T-cell (primary cell): ENCODE measurements around the gene MAST3. TPM values are rescaled to one million over a fixed set of nuclear protein-coding genes. Genes with fewer than 3 reads are reported as not detected.

Experiments
- ATAC-seq, 4 experiments: fragments of 200-7000 bp in 3 of 4; fragments of 150-1000 bp in 1 of 4; cut with Tn5 transposase; replicated peaks in 1 of 4; 1 replicate in 3 of 4; 2 replicates in 1 of 4; pipeline ENCODE4 v1.10.0; 2021; ENCODE audit warnings: moderate library complexity in 3 of 4, mild to moderate bottlenecking in 2 of 4, moderate number of reproducible peaks in 1 of 4
- CTCF ChIA-PET, 2 donors: fragments of 300-600 bp; sonication (Branson Sonifier 250); formaldehyde crosslinking; loops; one replicate each; lab custom pipeline; 2022; ENCODE audit warnings: antibody characterized with exemption in 2 of 2; lab: Charles Lee
- POLR2A ChIA-PET, 2 donors: fragments of 300-600 bp; sonication (Branson Sonifier 250); formaldehyde crosslinking; loops; one replicate each; lab custom pipeline; 2022; ENCODE audit warnings: antibody characterized with exemption in 2 of 2; lab: Charles Lee
- DNase-seq, 35 experiments: peaks; one replicate each; pipeline versions ENCODE4 v3.0.0 to v3.0.0-alpha.2; 2013 to 2023
- H3K27ac ChIP-seq: one replicate; pipeline ENCODE4 v1.5.1; 2013; ENCODE audit warnings: low read length
- H3K27me3 ChIP-seq, 2 experiments: replicated peaks in 1 of 2; 1 replicate in 1 of 2; 2 replicates in 1 of 2; pipeline versions ENCODE4 v1.6.1 to v1.7.0; 2013; ENCODE audit warnings: low read length in 1 of 2, mixed read lengths in 1 of 2; ENCODE audit not compliant: control insufficient read depth in 2 of 2, insufficient read depth in 2 of 2; ENCODE audit errors: extremely low read depth in 1 of 2
- H3K36me3 ChIP-seq, 2 donors: 1 replicate in 1 of 2; 2 replicates in 1 of 2; pipeline versions ENCODE4 v1.6.1 to v1.7.0; 2013; ENCODE audit warnings: low read length in 1 of 2; ENCODE audit not compliant: control insufficient read depth in 2 of 2, insufficient read depth in 1 of 2; ENCODE audit errors: extremely low read depth in 1 of 2
- H3K4me1 ChIP-seq, 2 experiments: 1 replicate in 1 of 2; 2 replicates in 1 of 2; pipeline versions ENCODE4 v1.6.1 to v1.7.0; 2013; ENCODE audit warnings: low read length in 2 of 2, mixed read lengths in 1 of 2; ENCODE audit not compliant: insufficient read depth in 2 of 2, control insufficient read depth in 1 of 2; ENCODE audit errors: extremely low read depth in 1 of 2
- H3K4me3 ChIP-seq, 2 donors: 1 replicate in 1 of 2; 2 replicates in 1 of 2; pipeline versions ENCODE4 v1.5.1 to v1.7.0; 2013; ENCODE audit warnings: mild to moderate bottlenecking in 2 of 2, low read length in 1 of 2, moderate library complexity in 1 of 2; ENCODE audit not compliant: control insufficient read depth in 1 of 2; ENCODE audit errors: extremely low read depth in 1 of 2
- H3K9me3 ChIP-seq: 2 replicates; pipeline ENCODE4 v1.7.0; 2013
- H3K27ac Mint-ChIP-seq, 2 donors: one replicate each; pipeline ENCODE4 v1.8.0; 2020 to 2021; ENCODE audit warnings: mild to moderate bottlenecking in 2 of 2, mixed read lengths in 2 of 2
- H3K27me3 Mint-ChIP-seq, 2 donors: one replicate each; pipeline ENCODE4 v1.8.0; 2021 to 2022; ENCODE audit warnings: mixed read lengths in 2 of 2
- H3K36me3 Mint-ChIP-seq: one replicate; pipeline ENCODE4 v1.8.0; 2021; ENCODE audit warnings: mixed read lengths
- H3K4me1 Mint-ChIP-seq, 3 donors: one replicate each; pipeline ENCODE4 v1.8.0; 2020 to 2022; ENCODE audit warnings: mixed read lengths in 3 of 3, mild to moderate bottlenecking in 1 of 3
- H3K4me3 Mint-ChIP-seq, 3 donors: one replicate each; pipeline ENCODE4 v1.8.0; 2020 to 2022; ENCODE audit warnings: mild to moderate bottlenecking in 3 of 3, mixed read lengths in 3 of 3, moderate library complexity in 3 of 3
- H3K9me3 Mint-ChIP-seq, 3 donors: one replicate each; pipeline ENCODE4 v1.8.0; 2020 to 2022; ENCODE audit warnings: mixed read lengths in 3 of 3
- WGBS: methylation state at CpG from one replicate; pipeline ENCODE4 v1.1.5; 2013; ENCODE audit warnings: missing lambda C conversion rate; ENCODE audit not compliant: insufficient coverage; 5-methylcytosine and 5-hydroxymethylcytosine counted together
- total RNA-seq, 35 experiments: library from RNA in 6 of 35; stranded (reverse) in 6 of 35; fragments of 120-200 nt in 1 of 35; gene quantifications; one replicate each; pipeline versions ENCODE4 v1.2.1 to v1.2.4 and lab custom pipeline; 2013 to 2026

Gene MAST3
- total RNA-seq, 5 donors from 2014 or later (not counting 1 experiment from before 2014, with no cell fraction given), result 42.0 to 60.2 (median 53.2) TPM

DNA sequence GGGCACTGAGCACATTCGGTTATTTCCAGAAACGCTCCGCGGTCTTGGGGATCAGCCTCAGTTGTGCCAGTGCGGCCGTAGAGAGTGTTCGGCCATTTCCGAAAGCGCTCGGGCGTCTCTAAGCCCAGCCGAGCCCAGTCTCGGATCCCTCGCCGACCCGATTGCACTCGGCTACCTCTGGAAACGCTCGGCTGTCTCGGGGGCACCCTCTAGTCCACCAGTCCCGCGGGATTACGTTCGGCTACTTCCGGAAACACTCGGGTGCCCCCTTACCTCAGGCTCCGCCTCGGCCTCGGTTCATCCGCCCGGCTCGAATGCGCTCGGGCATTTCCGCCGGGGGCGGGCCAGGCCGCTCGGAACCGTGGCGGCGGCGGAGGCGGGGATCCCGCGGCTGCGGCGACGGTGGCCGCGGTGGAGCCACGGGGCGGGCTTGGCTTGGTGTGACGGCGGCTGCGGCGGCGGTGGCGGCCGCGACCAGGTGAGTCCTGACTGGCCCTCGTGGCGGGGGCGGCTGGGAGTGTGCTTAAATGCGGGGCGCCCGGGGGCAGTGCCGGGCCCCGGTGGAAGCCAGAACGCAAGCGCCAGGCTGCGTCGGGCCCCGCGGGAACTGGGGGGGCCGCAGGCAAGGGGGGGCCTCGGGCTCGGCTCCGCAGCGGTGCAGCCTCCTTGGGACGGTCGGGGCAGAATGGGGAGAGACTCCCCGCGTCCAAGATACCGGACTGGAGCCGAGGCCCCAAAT, 55.4 kb downstream of the MAST3 start, which contains the start of gene PIK3R2:
Gene PIK3R2, plus strand, starts transcription at position 347 of the 739 bp plus-strand sequence. CDS start 2,717 bp downstream, outside the sequence.
- WGBS, result under 1% methylated on average over 85 of the region's 86 CpGs
- POLR2A ChIA-PET, result no interaction called here
- Histone ChIP-seq H3K9me3 (no peaks in the 10 kb centered on the region), H3K27me3 (no peaks in the 10 kb centered on the region), H3K36me3 (peaks cover 11 to 15% of the 10 kb centered on the region in 2 donors), H3K4me1 (peaks cover 5 to 57% of the 10 kb centered on the region in 2 experiments), H3K4me3 (peak within 1 kb of the TSS; percentile 78 to 86), H3K27ac (peak within 1 kb of the TSS; percentile 87)
- peaks cover 27 to 32% (median 27%) of the 10 kb centered on the region in 3 donors for H3K4me1 Mint-ChIP-seq
- peak within 1 kb of the TSS; percentile 86 to 95 (median 91) for H3K4me3 Mint-ChIP-seq
- CTCF ChIA-PET, result interaction anchor here in 1 of 2 donors (0.5 to 1.8 kb wide), 7 partner anchors 8 to 1906 kb away, joined by 3 to 8 read pairs (median 3); partner anchors contain the start of genes ARRDC2, MPV17L2 and RAB3A
- DNase-seq, result peak; percentile 99 to 100 (median 100)
- H3K27ac Mint-ChIP-seq, result peak within 1 kb of the TSS; percentile 98
- ATAC-seq, result peak; percentile 86 to 89 (median 88)
- no peaks in the 10 kb centered on the region for H3K36me3 Mint-ChIP-seq
- no peaks in the 10 kb centered on the region for H3K27me3 Mint-ChIP-seq
- H3K9me3 Mint-ChIP-seq, result no peaks in the 10 kb centered on the region

DNA sequence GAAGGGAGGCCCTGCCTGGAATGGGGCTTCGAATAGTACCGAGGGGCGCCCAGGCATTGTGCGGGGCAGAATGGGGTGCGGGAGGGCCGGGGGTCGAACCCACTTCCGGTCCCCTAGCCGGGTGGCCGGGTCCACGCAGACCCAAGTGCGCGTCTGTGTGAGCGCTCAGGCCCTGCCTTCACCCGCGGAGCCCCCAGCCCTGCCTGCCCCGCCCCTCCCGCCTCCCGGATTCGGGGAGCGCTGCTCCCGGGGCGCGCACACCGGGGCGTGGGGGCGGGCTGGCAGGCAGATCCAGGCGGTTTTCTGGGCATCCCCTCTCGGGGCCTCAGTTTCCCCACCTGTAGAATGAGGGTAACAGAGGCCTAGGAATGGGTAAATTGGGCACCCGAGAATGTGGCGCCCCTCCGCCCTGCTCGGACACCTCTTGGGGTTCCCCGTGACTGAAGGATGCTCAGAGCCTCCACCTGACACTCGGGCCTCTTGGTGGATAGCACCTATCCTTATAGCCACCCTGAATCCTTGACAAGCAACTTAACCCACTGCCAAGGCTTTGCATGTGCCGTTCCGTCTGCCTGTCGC, 56.1 kb downstream of the MAST3 start:
- H3K4me1 Mint-ChIP-seq, result peaks cover 27 to 29% (median 27%) of the 10 kb centered on the region in 3 donors
- Histone ChIP-seq H3K27me3 (no peaks in the 10 kb centered on the region), H3K4me3 (peak overlapping the region; percentile 63 to 86), H3K27ac (peak overlapping the region; percentile 55), H3K4me1 (peaks cover 5 to 51% of the 10 kb centered on the region in 2 experiments), H3K36me3 (peaks cover 11% of the 10 kb centered on the region in 2 donors), H3K9me3 (no peaks in the 10 kb centered on the region)
- no peaks in the 10 kb centered on the region for H3K27me3 Mint-ChIP-seq
- peak in 5 of 35 experiments; percentile 16 to 35 (median 25) for DNase-seq
- 6% methylated on average over 32 of the region's 38 CpGs for WGBS
- H3K4me3 Mint-ChIP-seq, result peak overlapping the region; percentile 86 to 95 (median 91)
- peak overlapping the region; percentile 85 to 87 for H3K27ac Mint-ChIP-seq
- H3K9me3 Mint-ChIP-seq, result no peaks in the 10 kb centered on the region
- ChIA-PET CTCF (interaction anchor here in 1 of 2 donors (0.6 kb wide), 1 partner anchor 55 kb away, joined by 4 read pairs; no protein-coding TSS in a partner anchor), POLR2A (interaction anchor here in 1 of 2 donors (0.9 kb wide), 1 partner anchor 38 kb away, joined by 3 read pairs; no protein-coding TSS in a partner anchor)
- H3K36me3 Mint-ChIP-seq, result no peaks in the 10 kb centered on the region
- no peak for ATAC-seq

DNA sequence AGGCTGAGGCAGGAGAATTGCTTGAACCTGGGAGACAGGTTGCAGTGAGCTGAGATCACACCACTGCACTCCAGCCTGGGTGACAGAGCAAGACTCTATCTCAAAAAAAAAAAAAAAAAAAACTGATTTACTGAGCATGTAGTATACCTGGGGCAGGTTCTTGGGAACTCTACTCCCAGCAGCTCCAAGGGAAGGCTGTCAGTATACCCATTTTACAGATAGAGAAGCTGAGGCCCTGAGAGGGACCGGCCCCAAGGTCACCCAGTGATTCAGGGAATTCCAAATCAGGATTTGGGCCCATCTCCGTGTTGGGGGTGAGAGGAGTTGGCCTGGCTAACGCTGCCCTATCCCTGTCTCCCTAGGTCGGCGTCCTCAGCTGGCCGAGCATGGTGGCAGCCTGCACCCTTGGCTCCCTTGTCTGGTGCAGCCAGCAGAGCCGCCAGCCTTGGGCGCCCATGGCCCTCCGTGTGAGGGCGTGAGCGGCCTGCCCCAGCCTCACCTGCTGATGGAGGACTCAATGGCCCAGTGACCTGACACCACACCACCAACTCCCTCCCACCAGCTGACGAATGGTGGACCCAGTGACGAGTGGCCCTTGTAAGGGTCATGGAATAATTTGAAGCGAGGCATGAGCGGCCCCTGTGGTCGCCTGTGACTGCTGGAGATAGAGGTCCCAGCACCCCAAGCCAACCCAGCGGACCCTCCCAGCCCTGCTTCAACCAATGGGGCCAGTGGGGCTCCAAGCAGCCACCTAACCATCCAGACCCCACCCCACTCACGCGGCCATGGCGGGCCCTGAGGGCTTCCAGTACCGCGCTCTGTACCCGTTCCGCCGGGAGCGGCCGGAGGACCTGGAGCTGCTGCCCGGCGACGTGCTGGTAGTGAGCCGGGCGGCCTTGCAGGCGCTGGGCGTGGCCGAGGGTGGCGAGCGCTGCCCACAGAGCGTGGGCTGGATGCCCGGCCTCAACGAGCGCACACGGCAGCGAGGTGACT, 57.8 kb downstream of the MAST3 start:
- Mint-ChIP-seq H3K4me3 (peak overlapping the region; percentile 34 to 95 (median 82)), H3K9me3 (no peaks in the 10 kb centered on the region), H3K27me3 (no peaks in the 10 kb centered on the region), H3K27ac (peak overlapping the region in 1 of 2 donors; percentile 34), H3K36me3 (no peaks in the 10 kb centered on the region), H3K4me1 (peaks cover 29 to 30% (median 30%) of the 10 kb centered on the region in 3 donors)
- H3K27ac ChIP-seq, result no peak overlapping the region
- 95% methylated on average over 17 of the region's 43 CpGs for WGBS
- H3K4me1 ChIP-seq, result peaks cover 5 to 41% of the 10 kb centered on the region in 2 experiments
- ChIA-PET CTCF (interaction anchor here in 1 of 2 donors (1.0 kb wide), 1 partner anchor 10 kb away, joined by 3 read pairs; no protein-coding TSS in a partner anchor), POLR2A (interaction anchor here in 1 of 2 donors (0.7 kb wide), 1 partner anchor 131 kb away, joined by 8 read pairs; no protein-coding TSS in a partner anchor)
- H3K9me3 ChIP-seq, result no peaks in the 10 kb centered on the region
- H3K36me3 ChIP-seq, result peaks cover 8 to 9% of the 10 kb centered on the region in 2 donors
- H3K27me3 ChIP-seq, result no peaks in the 10 kb centered on the region
- ATAC-seq (no peak), DNase-seq (no peak)
- H3K4me3 ChIP-seq, result no peak overlapping the region

DNA sequence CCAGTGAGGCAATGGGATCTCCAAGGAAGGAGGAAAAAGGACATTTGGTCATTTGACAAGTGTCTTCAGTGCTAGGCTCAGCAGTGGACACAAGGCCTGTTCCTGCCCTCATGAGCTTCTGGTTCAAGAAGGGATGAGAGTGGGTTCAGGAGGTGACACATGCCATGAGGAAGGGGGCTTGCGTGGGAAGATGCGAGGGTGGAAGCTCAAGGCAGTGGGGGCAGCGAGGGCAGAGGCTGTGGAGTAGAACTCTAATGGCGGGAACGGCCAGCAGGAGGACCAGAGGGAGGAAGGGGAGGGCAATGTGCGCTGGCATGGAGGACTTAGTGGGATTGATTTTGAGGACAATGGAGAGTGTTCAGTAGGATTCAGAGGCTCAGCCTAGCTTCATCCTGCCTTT, 58.7 kb downstream of the MAST3 start:
- Histone ChIP-seq H3K27me3 (no peaks in the 10 kb centered on the region), H3K36me3 (peaks cover 2 to 9% of the 10 kb centered on the region in 2 donors), H3K4me1 (peaks cover 5 to 38% of the 10 kb centered on the region in 2 experiments), H3K27ac (no peak overlapping the region), H3K9me3 (no peaks in the 10 kb centered on the region), H3K4me3 (no peak overlapping the region)
- Mint-ChIP-seq H3K4me1 (peaks cover 32 to 34% (median 34%) of the 10 kb centered on the region in 3 donors), H3K36me3 (no peaks in the 10 kb centered on the region), H3K27me3 (no peaks in the 10 kb centered on the region), H3K27ac (no peak overlapping the region), H3K9me3 (no peaks in the 10 kb centered on the region), H3K4me3 (no peak overlapping the region)
- 97% methylated on average over 4 of the region's 6 CpGs for WGBS
- POLR2A ChIA-PET, result no interaction called here
- CTCF ChIA-PET, result interaction anchor here in 1 of 2 donors (0.5 kb wide), 1 partner anchor 31 kb away, joined by 3 read pairs; no protein-coding TSS in a partner anchor
- DNase-seq, result no peak
- no peak for ATAC-seq

DNA sequence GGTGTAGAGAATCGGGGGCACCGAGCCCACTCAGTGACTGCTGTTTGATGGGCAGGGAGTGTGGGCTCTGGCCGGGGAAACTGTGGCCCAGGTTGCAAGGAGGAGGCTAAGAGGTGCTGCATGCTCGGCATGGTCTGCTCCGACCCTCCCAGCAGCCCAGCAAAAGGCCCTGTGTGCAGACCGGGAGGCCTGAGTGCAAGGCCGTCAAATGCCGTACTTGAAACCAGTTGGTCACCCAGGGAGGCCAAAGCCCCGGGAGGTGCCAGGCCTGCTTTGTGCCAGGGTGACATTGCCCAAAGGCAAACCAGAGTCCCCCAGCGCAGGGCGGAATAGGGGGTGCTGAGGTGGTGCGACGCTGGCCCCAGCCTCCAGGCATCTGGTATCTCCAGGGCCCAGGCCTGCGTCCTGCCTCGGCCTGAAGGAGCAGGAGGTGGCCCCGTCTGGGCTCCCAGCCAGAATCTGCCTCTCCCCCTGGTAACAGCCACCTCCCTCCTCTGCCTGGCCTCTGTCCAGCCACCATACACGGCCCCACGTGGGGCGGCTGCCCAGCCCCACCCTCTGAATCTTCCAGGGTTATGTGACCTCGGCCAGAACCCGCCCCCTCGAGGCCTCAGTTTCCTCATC, 59.4 kb downstream of the MAST3 start:
- Histone ChIP-seq H3K27me3 (no peaks in the 10 kb centered on the region), H3K9me3 (no peaks in the 10 kb centered on the region), H3K4me3 (no peak overlapping the region), H3K4me1 (peaks cover 8 to 37% of the 10 kb centered on the region in 2 experiments), H3K36me3 (peaks cover 5 to 13% of the 10 kb centered on the region in 2 donors), H3K27ac (no peak overlapping the region)
- 94% methylated on average over 17 of the region's 22 CpGs for WGBS
- H3K4me3 Mint-ChIP-seq, result no peak overlapping the region
- H3K36me3 Mint-ChIP-seq, result no peaks in the 10 kb centered on the region
- DNase-seq (no peak), ATAC-seq (no peak)
- H3K9me3 Mint-ChIP-seq, result no peaks in the 10 kb centered on the region
- H3K27ac Mint-ChIP-seq, result no peak overlapping the region
- H3K27me3 Mint-ChIP-seq, result no peaks in the 10 kb centered on the region
- peaks cover 30 to 32% (median 32%) of the 10 kb centered on the region in 3 donors for H3K4me1 Mint-ChIP-seq
- ChIA-PET POLR2A (no interaction called here), CTCF (no interaction called here)
